Measurements from ENCODE around the gene LMO1.

LMO1 gene

DNA sequence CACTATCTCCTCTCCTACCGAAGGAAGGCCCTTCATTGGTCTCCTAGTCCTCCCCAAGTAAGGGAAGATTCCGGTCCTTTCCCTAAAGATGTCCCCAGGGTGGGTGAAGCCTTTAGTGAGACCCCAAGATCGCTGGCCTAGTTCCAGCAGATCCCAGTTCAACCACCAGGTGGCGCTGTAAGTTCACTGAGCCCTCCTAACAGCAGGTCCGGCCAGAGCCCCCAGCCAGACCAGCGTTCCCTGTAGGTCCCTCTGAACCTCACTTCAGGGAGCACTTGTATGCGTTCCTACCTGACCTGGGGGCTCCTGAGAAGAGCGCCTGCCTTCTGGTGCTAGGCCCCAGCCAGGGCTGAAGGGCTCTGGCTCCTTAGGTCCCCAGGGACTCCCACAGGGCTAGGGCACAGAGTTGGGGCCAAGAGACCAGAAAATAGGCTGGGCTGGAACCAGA lies 38.1 kb downstream of the LMO1 start:
- no peak for DNase-seq

DNA sequence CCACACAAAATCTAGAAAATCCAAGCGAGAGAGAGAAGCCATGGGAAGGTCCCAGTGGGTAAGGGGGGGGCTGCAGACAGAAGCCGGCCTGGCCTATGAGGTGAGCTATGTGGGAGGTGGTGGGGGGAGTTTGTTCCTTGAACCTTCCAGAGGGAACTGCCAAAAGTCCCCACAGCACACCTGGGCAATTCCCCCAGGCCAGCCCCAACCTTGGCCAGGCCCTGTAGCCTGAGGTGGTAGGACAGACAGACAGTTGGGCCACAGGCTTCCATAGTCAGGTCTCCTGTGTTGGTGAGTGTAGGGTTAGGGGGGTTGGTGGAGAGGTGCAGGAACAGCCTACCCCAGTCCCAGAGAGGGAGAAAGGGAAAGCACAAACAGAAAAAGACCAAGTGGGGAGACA lies 39.0 kb downstream of the LMO1 start:
- DNase-seq: no peak

DNA sequence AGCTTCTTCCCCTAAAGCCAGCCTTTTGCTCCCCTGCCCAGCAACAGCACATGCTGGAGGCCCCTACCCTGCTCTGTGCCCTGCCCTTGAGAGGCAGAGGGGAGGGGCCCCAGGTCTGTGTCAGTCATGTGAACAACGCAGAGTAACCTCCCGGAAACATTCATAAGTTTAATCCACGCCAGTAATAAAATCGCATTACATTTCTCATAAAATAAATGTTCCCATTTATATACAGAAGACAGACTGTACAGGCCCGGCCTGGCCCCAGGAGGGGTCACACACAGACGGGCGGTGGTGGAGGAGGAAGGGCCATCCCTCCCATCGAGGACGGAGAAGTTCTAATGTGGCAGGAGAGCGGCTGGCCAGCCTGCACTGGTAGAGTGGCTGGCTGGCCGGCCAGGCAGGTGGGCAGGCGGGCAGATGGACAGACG lies 39.5 kb downstream of the LMO1 start:
- no peak for DNase-seq

DNA sequence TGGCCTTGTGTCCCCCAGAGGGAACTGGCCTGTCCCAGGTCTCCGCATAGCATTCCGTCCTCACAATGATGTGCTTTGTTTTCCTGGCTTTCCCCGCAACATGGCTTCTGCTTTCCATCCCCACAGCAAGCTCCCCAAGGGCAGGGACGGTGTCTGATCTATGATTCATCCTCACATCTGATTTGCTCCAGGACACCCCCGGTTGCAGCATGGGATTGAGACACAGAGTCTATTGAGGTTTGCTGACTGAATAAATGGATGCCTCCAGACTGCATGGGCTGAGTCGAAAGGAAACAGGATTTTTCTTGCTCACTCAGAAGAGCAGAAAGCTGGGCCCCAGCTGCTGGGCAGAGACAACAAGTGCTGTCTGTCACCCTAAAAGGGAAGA lies 40.2 kb downstream of the LMO1 start:
- no peak for DNase-seq

DNA sequence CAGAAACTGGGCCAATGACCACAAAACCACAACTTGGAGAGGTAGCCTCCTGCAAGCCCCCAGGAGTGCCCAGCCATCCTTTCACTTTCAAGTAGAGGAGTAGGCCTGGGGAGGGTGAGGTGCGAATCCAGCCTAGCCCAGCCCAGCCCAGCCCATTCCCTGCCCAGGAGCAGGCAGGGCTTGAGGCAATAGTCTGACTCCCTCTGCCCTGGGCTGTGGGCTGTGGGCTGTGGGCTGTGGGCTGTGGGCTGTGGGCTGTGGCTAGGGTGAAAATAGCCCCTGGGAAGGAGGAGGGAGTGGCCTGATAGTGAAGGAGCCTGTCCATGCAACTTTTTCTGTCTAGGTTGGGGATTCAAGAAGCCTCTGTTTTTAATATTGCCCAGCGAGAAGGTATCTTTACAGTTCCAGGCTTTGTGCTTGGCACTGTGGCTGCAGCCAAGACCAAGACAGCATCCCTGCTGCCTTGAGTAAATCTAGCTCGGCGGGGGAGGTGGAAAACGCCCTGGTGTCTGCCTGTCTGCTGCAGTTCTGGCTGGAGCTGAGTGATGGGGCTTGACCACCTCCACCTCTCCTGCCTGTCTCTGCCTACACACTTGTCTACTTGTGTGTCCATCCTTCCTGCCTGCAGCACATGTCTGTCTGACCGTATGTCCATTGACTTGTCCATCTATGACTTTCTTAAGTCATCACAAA lies 40.7 kb downstream of the LMO1 start:
- DNase-seq: no peak

DNA sequence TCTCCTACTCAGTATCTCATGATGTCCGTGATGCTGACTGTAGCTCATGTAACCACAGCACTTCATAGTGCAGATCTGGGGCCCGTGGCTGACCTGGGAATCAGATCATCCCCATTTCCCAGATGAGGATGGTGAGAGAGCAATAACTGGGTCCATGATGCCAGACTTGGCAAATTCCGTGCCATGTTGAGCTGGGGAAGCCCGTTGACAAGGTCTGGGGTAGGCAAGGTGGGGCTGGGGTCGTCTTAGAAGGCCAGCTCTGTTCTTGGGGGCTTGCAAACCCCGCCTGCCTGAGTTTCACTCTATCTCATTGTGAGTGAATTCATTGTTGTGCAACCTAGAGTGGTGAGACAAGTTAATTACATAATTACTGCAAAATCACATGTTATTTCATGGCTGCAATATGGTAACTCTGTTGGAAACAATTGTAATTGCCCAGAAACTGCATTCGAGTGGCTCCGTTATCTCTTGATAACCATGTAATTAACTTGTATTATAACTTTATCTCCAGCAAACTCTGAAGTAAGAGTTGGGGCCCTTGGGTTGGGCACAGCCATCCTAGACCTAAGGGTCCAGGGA lies 41.7 kb downstream of the LMO1 start:
- no peak for DNase-seq

DNA sequence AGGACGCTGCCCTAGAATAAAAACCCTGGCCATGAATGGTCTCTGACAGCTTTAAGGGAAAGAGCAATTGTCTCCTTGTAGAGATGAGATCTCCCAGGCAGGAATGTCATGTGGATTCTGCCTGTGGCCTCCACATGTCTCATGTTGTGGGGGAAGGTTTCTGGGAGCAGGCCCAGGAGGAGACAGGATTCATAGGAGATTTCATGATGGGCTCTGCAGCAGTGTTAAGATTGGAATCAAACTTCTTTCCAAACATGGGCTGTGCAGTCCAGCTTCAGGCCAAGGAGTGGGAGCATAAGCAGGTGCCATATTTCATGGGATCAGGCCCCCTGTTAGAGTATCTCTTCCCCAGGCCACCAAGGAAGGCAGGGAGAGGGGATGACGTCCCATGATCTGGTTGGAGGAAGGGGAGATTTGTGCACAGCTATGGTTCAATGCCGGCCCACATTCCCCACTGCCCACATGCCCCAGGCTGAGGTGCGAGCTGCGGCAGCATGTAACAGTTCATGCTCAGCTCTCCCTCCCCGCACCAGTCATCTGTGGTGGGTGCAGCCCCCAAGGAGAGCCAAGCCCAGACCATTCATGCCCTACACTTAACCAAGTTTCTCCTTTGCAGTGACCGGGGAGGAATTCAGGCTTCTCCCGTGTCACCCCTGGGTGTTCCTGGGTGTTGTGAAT lies 42.5 kb downstream of the LMO1 start:
- no peak for DNase-seq

DNA sequence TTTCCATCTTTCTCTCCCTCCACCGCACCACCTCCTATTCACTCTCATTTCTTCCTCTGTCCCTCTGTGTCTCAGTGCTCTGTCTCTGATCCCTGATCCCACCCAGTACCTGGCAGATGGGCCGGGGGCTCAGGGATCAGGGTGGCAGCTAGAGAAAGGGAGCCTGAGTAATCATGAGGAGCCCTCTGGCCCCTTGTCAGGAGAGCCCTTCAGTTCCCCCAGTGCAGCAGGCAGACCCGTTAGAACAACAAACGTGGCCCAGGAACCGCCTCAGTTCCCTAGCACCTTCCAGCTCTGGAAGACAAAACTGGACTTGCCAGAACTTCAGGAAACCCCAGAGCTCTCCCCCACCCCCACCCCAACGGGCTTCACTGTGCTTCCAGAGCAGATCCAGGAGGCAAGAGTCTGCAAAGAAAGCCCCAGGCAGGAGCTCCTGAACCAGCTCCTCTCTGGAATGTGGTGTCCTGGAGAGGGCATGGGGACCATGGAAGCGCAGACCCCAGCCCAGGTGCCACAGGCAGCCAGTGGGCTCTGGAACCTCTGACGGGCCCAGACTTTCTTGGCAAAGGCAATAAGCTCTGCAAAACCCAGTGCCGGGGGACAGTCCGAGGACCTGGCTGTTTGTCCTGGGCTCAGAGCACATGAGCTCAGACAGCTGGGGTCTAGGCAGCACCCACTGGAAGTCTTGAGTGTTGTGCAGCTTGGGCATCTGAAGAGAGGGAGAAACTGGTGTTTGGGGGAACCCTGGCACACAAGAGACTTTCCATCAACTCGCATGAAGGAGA lies 43.2 kb downstream of the LMO1 start:
- DNase-seq: no peak

DNA sequence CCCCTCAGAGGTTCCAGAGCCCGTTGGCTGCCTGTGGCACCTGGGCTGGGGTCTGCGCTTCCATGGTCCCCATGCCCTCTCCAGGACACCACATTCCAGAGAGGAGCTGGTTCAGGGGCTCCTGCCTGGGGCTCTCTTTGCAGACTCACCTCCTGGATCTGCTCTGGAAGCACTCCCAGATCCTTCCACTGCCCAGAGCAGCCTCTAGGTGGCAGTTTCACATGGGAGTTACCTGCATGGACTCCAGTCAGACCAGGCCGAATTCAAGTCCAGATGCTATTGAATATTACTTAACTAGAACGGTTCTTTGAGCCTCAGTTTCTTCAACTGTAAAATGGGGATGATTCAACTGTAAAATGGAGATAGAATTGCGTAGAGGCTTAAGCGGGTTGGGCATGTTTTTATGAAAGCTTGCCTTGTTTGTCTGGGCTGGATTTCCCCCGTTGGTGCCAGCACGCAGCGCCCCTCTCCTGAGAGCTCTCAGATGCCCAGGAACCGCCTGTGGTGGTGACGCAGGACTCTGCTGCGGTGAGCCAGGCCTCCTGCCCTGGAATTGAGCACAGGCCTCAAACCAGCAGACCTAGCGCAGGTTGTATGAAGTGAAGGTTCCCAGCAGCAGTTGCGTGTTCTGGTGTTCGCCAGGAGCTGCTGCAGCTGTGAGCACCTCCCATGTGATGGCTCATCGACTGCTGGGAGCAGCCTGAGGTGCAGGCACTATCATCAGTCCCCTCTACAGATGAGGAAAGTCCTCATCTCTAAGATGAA lies 44.2 kb downstream of the LMO1 start:
- DNase-seq: peak; percentile 15

DNA sequence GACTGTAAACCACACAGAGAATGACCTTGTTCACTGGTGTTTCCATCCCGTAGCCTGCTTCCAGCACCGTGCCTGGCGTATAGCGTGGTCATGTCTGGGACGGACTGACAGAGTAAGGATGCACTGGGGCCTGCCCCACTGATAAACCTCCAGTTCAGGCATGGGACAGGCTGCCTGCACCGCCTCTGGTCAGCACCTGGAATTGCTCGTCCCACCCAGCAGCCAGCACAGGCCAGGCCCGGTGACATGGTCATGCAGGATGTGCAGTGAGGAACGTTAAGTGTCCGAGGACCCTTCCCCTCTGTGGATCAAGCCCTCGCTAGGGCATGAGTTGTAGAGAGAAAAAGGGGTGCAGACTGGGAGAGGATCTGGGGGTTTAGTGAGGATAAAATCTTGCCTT lies 44.8 kb downstream of the LMO1 start:
- no peak for DNase-seq

DNA sequence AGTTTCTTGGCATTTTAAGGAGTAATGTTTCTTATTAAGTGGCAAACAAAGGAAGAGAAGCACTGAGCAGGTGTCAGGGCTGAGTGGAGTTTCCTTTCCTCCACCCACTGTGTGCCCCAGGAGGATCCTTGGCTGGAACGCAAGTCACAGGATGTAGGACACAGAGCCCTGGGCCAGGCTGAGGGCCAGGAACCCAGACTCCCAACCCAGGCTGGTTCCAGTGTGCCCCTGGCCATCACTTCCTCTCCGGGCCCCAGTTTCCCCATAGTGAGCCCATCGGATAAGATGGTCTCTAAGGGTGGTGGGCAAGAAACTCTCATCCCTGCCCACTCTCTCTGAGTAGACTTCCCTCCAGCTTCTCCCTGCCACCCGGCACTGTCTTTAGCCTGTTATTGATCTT lies 45.3 kb downstream of the LMO1 start:
- DNase-seq: no peak

DNA sequence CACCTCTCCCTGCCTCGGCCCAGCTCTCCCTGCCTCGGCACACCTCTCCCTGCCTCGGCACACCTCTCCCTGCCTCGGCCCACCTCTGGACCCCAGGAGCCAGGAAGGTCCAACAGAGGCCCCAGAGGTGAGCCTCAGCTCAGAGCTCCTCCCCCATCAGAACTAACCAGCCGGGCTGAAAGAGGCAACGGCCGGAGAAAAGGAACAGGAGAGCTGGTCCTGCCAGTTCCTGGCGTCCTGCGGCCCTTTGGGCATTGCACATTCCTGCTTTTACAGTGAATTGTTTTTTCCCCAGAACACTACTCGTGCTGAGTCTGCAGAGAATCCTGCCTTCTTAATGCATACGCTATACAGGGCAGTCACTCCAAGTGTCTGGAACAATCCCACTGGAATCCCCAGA lies 45.8 kb downstream of the LMO1 start:
- DNase-seq: no peak

DNA sequence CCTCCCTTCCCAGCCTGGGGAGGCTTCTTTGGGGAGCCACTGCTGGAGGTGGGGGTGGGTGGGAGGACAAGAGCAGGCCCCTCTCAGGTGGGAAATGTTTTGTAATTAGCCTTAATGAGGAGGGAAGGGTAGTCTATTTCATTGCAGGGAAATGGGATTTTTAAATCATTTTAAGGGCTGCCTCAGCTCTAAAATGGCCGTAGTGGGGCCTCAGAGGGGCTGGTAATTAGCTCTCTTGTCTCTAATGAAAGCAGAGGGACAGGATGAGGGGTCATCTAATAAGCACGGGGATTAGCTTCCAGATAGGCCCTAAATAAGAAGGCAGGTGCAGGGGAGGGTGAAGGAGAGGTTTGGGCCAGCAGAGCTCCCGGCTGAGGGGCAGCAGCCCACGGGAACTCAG lies 46.5 kb downstream of the LMO1 start:
- DNase-seq: no peak

DNA sequence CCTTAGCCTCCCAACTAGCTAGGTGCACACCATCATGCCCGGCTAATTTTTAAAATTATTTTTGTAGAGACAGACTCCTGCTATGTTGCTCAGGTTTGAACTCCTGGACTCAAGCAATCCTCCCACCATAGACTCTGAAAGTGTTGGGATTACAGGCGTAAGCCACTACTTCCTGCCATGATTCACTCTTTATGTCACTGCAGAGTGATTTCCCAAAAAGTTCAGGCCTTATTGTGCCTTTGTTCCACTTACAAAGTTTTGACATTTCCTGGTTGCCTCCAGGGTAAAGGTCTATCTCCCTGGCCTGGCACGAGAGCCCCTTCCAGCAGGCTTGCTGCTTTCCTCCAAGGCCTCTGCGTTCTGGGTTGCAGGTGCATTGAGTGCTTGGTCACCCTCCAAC lies 50.3 kb downstream of the LMO1 start:
- DNase-seq: no peak

DNA sequence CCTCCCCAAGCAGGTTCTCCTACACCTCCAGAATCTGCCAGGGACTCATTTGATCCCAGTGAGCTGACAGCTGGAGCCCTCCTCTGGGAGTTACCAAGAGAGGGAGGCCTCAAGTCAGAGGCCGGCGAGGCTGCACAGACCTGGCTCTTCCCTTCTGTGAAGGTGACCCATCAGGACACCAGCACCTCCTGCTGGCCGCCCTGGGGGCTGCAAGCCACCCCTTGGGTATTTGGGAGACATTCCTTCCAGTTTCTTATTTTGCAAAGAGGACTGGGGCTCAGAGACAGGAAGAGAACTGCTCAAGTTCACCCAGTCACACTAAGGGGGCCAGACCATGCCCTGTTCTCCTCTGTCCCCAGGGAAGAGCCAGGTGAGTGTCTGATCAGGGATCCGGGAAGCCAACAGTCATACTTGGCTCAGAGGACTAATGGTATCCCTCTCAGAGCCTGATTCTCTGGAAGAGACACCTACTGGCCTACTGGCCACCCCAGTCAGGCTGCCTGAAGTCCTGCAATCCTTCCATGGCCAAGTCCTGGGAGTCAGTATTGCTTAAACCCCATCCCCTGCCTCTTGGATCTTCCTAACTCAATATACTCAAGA lies 54.4 kb downstream of the LMO1 start:
- DNase-seq: no peak

DNA sequence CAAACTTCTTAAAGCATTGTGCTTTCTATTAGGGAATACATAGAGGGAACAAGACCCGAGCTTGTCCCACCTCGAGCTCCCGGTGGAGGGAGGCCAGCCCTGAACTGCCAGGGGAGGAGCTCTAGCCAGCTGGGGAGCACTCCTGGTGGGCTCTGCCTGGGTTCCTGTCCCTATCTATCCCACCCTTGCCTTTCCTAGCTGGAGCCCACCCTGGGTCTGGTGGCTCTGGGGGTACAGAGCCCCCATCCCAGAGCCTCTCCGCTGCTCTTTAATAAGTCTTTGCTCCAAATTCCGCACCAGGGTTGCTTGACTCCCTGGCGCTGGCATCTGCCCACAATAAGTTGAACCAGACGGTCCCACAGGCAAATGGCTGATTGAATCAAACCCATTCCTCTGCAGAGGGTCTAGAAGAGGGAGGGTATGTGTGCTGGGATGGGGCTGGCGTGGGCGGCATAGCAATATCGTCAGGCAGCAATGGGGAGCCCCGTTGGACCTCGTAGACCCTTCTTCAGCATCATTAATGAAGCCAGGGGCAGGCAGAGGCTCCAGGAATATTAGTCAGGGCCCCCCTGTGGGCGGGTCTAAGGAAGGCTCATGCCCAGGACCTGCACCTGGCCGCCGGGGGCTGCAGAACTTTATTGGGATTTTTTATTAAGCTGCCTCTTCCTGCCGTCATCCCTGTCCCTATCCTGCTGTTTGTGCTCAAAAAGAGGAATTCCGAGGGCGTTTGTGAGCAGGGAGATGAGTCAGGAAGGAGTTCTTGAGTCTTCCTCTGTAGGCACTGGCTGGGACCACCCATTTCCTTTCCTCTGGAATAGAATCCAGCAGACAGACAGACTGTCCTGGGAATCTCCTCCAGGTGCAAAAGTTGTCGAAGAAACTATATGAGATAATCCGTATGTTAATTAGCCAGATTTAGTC lies 56.3 kb downstream of the LMO1 start:
- DNase-seq: no peak

DNA sequence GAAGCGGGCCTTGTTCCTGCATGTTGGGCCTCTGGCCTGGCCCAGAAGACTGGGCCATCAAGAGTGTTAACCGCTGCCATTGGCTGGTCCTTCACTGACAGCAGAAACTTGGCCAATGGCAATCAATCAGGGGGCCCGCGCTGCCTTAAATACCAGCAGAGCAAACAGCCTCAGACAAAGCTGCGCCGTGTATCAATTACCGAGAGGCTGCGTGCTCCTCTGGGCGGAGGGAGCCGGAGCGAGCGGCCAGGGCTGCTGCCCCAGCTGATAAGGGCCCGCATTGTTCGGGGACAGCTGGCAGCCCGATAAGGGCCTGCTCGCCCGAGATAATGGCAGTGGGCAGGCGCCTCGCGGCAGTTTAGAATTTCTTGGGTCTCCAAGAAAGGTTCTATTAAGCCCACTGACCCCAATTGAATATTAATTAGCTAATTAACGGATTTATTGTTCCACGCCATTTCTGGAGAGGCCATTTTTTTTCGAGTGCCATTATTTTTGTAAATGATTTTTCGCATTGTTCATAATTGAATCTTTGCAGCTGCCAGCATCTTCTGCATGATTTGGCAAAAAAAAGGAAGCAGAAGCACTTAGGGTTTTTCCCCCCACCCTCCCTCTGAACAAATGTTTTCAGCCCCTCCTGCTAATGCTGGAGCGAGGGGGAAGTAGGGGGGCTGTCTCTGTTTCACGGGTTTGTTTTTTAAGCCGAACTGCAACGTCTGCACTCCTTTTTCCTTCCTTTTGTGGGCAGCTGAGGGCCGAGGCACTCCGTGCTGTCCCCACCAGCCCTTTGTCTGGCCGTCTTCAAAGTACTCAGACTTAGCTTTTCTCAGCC lies 57.2 kb downstream of the LMO1 start:
- DNase-seq: no peak

DNA sequence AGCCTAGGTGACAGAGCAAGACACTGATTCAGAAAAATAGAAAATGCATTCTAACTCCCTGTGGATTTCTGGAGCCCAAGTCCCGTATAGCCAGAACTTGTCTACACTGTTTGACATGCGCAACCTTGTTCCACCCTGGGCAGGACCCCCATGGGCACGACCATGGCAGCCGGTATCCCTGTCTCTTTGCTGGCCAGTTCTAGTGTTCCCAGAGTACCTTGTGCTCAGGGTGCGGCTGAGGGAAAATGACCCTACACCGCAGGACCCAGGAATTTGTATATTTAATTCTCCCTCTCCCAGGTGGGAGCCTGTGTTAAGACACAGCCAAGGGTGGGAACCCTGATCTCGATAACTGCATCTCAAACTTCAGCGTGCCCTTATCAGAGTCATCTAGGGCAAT lies 58.1 kb downstream of the LMO1 start:
- DNase-seq: no peak

DNA sequence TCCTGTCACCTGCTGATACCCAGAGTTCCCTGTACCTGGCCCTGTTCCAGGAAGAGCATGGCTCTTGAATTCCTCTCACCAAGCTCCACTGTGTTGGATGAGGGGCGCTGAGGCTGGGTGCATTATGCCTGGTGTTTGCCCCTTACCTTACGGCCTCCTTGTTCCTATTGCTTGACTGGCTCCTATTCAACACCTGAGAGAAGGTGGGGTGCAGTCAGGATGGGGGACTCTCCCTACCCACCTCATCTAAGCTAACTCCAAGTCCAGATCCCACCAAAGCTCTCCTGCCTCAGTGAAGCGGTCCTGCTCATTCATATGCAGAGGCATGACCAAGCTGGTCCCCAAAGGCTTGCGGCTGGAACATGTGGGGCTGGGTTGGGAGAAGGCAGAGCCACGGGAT lies 59.1 kb downstream of the LMO1 start:
- DNase-seq: no peak

DNA sequence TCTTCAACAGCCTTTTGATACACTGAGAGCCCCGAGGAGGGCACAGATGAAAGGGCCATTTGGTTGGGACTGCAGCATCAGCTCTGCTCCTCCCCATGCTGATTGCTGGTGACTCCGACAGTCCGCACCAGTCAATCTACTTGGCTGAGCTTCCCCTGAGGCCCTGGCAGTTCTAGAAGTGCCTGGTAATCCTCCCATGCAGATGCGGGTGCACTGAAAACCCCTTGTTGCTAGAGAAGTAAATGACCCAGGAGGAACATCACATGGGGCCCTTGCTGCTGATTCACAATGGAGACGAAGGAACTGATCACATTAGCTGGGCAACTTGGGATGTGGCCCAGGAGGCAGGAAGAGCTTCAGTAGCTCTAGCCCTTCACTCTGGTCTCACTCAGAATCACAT lies 59.7 kb downstream of the LMO1 start:
- DNase-seq: no peak

DNA sequence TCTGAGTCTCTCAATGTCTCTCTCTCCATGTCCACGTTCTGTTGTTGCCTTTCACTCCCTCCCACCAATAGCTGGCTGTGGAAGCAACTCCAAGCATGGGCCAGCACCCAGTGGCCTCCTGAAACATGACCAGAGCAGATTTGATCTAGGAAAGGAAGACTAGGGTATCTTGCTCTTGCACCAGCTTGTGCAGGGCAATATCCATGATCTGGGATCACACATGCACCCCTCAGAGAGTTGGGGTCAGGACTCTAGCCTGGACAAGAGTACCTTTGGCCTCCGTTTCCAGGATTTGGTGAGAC lies 60.3 kb downstream of the LMO1 start:
- DNase-seq: no peak
